ENCODE results near the gene SHOC1. TPM values are rescaled to one million over a fixed set of nuclear protein-coding genes. Genes with fewer than 3 reads are reported as not detected.
"Not testable (repeated sequence)": the region's sequence is repeated elsewhere in the genome, so short reads cannot be mapped to it uniquely, and the experiment has no call there.

Gene SHOC1
- total RNA-seq, 2 experiments from 2014 or later: not detected

DNA sequence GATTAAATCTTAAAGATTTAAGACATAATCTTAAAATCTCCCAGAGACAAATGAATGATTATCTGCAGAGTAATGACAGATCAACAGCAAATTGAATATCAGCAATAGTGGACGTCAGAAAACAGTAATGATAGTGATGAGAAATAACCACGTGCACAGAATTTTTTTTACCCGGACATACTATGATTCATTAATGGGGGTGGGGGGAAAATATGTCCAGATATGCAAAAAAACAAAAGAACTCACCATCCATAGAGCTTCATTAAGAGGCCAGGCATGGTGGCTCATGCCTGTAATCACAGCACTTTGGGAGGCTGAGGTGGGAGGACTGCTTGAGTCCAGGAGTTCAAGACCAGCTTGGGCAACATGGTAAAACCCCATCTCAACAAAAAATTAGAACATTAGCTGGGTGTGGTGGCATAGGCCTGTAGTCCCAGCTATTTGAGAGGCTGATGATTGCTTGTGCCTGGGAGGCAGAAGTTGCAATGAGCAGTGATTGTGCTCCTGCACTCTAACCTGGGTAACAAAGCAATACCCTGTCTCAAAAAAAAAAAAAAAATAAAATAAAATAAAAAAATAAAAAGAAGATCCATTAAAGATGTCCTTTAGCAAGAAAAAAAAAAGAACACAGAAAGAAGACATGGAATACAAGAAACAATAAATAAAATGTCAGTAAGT is 30.9 kb upstream of the SHOC1 start:
- DNase-seq: no peak
- no peaks in the 10 kb centered on the region for H3K9me3 Mint-ChIP-seq
- CTCF ChIA-PET: no interaction called here
- no peak overlapping the region for H3K4me3 Mint-ChIP-seq
- H3K36me3 Mint-ChIP-seq: no peaks in the 10 kb centered on the region
- intact Hi-C loops (cut with micrococcal nuclease): no loop called here
- POLR2A ChIA-PET: no interaction called here
- no peaks in the 10 kb centered on the region for H3K4me1 Mint-ChIP-seq (ENCODE audit: low read depth)
- H3K27me3 Mint-ChIP-seq: no peaks in the 10 kb centered on the region
- H3K27ac Mint-ChIP-seq: no peak overlapping the region

DNA sequence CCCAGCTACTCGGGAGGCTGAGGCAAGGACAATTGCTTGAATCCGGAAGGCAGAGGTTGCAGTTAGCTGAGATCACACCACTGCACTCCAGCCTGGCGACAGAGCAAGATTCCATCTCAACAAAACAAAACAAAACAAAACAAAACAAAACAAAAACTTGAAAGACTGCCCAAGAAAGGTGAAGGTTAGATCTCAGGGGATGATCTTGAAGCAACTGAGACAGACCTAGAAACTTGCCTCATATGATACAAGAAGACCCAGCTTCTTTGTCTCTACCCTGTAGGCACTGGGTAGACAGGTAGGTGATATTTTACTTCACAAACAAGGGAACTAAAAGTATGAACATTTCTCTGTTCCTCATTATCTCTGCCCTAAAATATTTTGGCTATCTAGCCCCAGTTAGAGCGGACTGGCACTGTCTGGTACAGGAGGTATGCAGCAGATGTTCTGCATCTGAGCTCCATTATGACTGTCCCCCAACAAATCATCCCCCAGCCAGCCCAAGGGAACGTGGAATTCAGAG is 26.3 kb upstream of the SHOC1 start:
- no peak overlapping the region for H3K4me3 Mint-ChIP-seq
- H3K36me3 Mint-ChIP-seq: no peaks in the 10 kb centered on the region
- ChIA-PET POLR2A (no interaction called here), CTCF (no interaction called here)
- no peaks in the 10 kb centered on the region for H3K9me3 Mint-ChIP-seq
- no peak for DNase-seq
- no peak overlapping the region for H3K27ac Mint-ChIP-seq
- H3K4me1 Mint-ChIP-seq (ENCODE audit: low read depth): no peaks in the 10 kb centered on the region
- H3K27me3 Mint-ChIP-seq: no peaks in the 10 kb centered on the region
- intact Hi-C loops (cut with micrococcal nuclease): no loop called here

GRCh38 chr9:111819360-111819759 is 24.6 kb upstream of the SHOC1 start:
- H3K4me3 Mint-ChIP-seq: no peak overlapping the region
- H3K36me3 Mint-ChIP-seq: no peaks in the 10 kb centered on the region
- no peaks in the 10 kb centered on the region for H3K4me1 Mint-ChIP-seq (ENCODE audit: low read depth)
- intact Hi-C loops (cut with micrococcal nuclease): no loop called here
- H3K27me3 Mint-ChIP-seq: no peaks in the 10 kb centered on the region
- ChIA-PET CTCF (interaction anchor here (1.7 kb wide), 1 partner anchor 255 kb away, joined by 6 read pairs; no protein-coding TSS in a partner anchor), POLR2A (no interaction called here)
- H3K9me3 Mint-ChIP-seq: no peaks in the 10 kb centered on the region
- no peak for DNase-seq
- H3K27ac Mint-ChIP-seq: no peak overlapping the region

GRCh38 chr9:111815285-111816070 is 20.7 kb upstream of the SHOC1 start:
- no peaks in the 10 kb centered on the region for H3K27me3 Mint-ChIP-seq
- H3K9me3 Mint-ChIP-seq: no peaks in the 10 kb centered on the region
- DNase-seq: no peak
- H3K4me3 Mint-ChIP-seq: no peak overlapping the region
- H3K4me1 Mint-ChIP-seq (ENCODE audit: low read depth): no peaks in the 10 kb centered on the region
- H3K27ac Mint-ChIP-seq: no peak overlapping the region
- CTCF ChIA-PET: no interaction called here
- no peaks in the 10 kb centered on the region for H3K36me3 Mint-ChIP-seq
- POLR2A ChIA-PET: no interaction called here
- intact Hi-C loops (cut with micrococcal nuclease): no loop called here

DNA sequence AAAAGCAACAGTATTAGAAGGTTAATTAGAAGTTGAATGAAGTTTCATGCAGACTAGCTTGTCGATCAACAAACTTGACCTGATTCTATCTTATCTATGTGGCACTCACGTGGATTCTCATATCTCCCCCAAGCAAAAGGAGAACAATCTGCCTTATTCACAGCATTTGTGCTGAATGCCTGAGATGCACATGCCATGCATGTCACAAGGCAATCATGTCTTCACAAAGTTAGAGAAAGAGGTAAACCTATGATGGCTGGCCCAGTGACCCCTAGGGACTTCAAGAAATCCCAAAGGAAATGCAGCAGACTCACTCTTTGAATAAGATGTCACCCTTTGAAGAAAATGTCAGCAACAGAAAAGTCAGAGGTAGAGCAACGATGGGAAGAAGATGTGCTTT is 17.6 kb upstream of the SHOC1 start:
- Mint-ChIP-seq H3K4me3 (no peak overlapping the region), H3K36me3 (no peaks in the 10 kb centered on the region), H3K27ac (no peak overlapping the region), H3K4me1 (ENCODE audit: low read depth) (no peaks in the 10 kb centered on the region), H3K9me3 (no peaks in the 10 kb centered on the region), H3K27me3 (no peaks in the 10 kb centered on the region)
- ChIA-PET POLR2A (no interaction called here), CTCF (no interaction called here)
- no peak for DNase-seq
- intact Hi-C loops (cut with micrococcal nuclease): no loop called here

- Mint-ChIP-seq H3K4me1 (ENCODE audit: low read depth) (peaks cover 5% of the 10 kb centered on the region), H3K27ac (no peak overlapping the region), H3K36me3 (no peaks in the 10 kb centered on the region), H3K4me3 (no peak overlapping the region), H3K27me3 (no peaks in the 10 kb centered on the region), H3K9me3 (no peaks in the 10 kb centered on the region)
- POLR2A ChIA-PET: no interaction called here
- intact Hi-C loops (cut with micrococcal nuclease): no loop called here
- CTCF ChIA-PET: no interaction called here
- no peak for DNase-seq
Measured at GRCh38 chr9:111810908-111811307, 16.2 kb upstream of the SHOC1 start.

DNA sequence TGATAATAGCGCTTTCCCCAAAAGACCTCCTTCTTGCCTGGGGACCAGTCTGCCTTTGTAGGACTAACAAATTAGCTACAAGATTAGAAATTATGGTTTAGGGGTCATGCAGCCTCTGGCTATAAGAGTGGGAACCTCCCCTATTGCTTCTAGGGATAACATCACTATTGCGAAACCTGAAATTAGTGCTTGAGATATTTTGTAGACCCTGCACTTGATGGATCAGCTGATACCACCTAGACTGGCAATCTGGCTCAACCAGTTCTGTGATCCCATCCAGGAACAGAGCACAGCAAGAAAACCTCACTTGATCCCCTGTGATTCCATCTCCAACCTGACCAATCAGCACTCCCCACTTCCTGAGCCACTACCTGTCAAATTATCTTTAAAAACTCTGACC is 15.7 kb upstream of the SHOC1 start:
- H3K9me3 Mint-ChIP-seq; H3K27me3 Mint-ChIP-seq; H3K27ac Mint-ChIP-seq; DNase-seq; intact Hi-C loops (cut with micrococcal nuclease); H3K36me3 Mint-ChIP-seq; H3K4me3 Mint-ChIP-seq; POLR2A ChIA-PET; H3K4me1 Mint-ChIP-seq (ENCODE audit: low read depth); CTCF ChIA-PET: not testable (repeated sequence)

DNA sequence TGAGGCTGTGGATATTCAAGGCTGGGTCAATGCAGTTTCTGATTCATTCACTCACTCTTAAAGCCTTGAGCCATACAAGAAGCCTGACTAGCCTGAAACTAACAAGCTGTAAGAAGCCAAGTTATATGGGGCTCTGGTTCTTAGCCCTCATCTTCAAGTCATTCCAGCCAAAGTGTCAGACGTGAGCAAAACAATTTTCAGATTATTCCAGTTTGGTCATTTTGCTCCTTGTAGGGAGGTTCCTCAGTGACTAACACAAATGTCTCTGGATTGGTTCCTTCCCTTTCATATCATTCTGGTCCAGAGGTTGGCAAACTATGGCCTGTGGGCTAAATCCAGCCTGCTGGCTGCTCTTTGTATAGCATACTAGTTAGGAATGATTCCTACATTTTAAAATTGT is 12.5 kb upstream of the SHOC1 start:
- H3K9me3 Mint-ChIP-seq: no peaks in the 10 kb centered on the region
- DNase-seq: no peak
- H3K4me1 Mint-ChIP-seq (ENCODE audit: low read depth): peaks cover 26% of the 10 kb centered on the region
- H3K27me3 Mint-ChIP-seq: no peaks in the 10 kb centered on the region
- POLR2A ChIA-PET: no interaction called here
- CTCF ChIA-PET: interaction anchor here (2.1 kb wide), 1 partner anchor 267 kb away, joined by 7 read pairs; no protein-coding TSS in a partner anchor
- no peaks in the 10 kb centered on the region for H3K36me3 Mint-ChIP-seq
- no peak overlapping the region for H3K4me3 Mint-ChIP-seq
- no peak overlapping the region for H3K27ac Mint-ChIP-seq
- intact Hi-C loops (cut with micrococcal nuclease): loop anchor here (5.0 kb wide), 1 partner anchor 110 kb away; no protein-coding TSS in a partner anchor

GRCh38 chr9:111806259-111806658 is 11.5 kb upstream of the SHOC1 start:
- peaks cover 29% of the 10 kb centered on the region for H3K4me1 Mint-ChIP-seq (ENCODE audit: low read depth)
- no peaks in the 10 kb centered on the region for H3K36me3 Mint-ChIP-seq
- H3K4me3 Mint-ChIP-seq: no peak overlapping the region
- ChIA-PET POLR2A (no interaction called here), CTCF (interaction anchor here (1.4 to 2.1 kb wide), 2 partner anchors 268 to 292 kb away, joined by 5 to 7 read pairs; no protein-coding TSS in a partner anchor)
- H3K9me3 Mint-ChIP-seq: no peaks in the 10 kb centered on the region
- no peak for DNase-seq
- H3K27me3 Mint-ChIP-seq: no peaks in the 10 kb centered on the region
- intact Hi-C loops (cut with micrococcal nuclease): loop anchor here (5.0 kb wide), 1 partner anchor 111 kb away; no protein-coding TSS in a partner anchor
- no peak overlapping the region for H3K27ac Mint-ChIP-seq

GRCh38 chr9:111805830-111806241 is 11.1 kb upstream of the SHOC1 start:
- ChIA-PET POLR2A (no interaction called here), CTCF (interaction anchor here (0.7 to 2.1 kb wide), 3 partner anchors 187 to 292 kb away, joined by 3 to 7 read pairs (median 5); no protein-coding TSS in a partner anchor)
- Mint-ChIP-seq H3K4me3 (no peak overlapping the region), H3K9me3 (no peaks in the 10 kb centered on the region), H3K27me3 (no peaks in the 10 kb centered on the region), H3K4me1 (ENCODE audit: low read depth) (peaks cover 30% of the 10 kb centered on the region), H3K27ac (no peak overlapping the region), H3K36me3 (no peaks in the 10 kb centered on the region)
- DNase-seq: no peak
- intact Hi-C loops (cut with micrococcal nuclease): loop anchor here (2.0 to 5.0 kb wide), 2 partner anchors 91 to 111 kb away; partner anchors contain the start of gene UGCG

- DNase-seq: no peak
- intact Hi-C loops (cut with micrococcal nuclease): loop anchor here (2.0 to 5.0 kb wide), 2 partner anchors 92 to 112 kb away; partner anchors contain the start of gene UGCG
- Mint-ChIP-seq H3K9me3 (no peaks in the 10 kb centered on the region), H3K27me3 (no peaks in the 10 kb centered on the region), H3K27ac (no peak overlapping the region), H3K36me3 (no peaks in the 10 kb centered on the region), H3K4me3 (no peak overlapping the region), H3K4me1 (ENCODE audit: low read depth) (peaks cover 30% of the 10 kb centered on the region)
- POLR2A ChIA-PET: no interaction called here
- CTCF ChIA-PET: interaction anchor here (0.7 to 1.4 kb wide), 2 partner anchors 188 to 293 kb away, joined by 3 to 5 read pairs; no protein-coding TSS in a partner anchor
Measured at GRCh38 chr9:111805262-111805661, 10.5 kb upstream of the SHOC1 start.

- DNase-seq: no peak
- POLR2A ChIA-PET: no interaction called here
- no peak overlapping the region for H3K27ac Mint-ChIP-seq
- H3K27me3 Mint-ChIP-seq: no peaks in the 10 kb centered on the region
- intact Hi-C loops (cut with micrococcal nuclease): loop anchor here (1.0 to 5.0 kb wide), 3 partner anchors 92 to 188 kb away; partner anchors contain the start of gene UGCG
- no peaks in the 10 kb centered on the region for H3K36me3 Mint-ChIP-seq
- CTCF ChIA-PET: interaction anchor here (1.4 kb wide), 1 partner anchor 293 kb away, joined by 5 read pairs; no protein-coding TSS in a partner anchor
- no peaks in the 10 kb centered on the region for H3K9me3 Mint-ChIP-seq
- peaks cover 30% of the 10 kb centered on the region for H3K4me1 Mint-ChIP-seq (ENCODE audit: low read depth)
- no peak overlapping the region for H3K4me3 Mint-ChIP-seq
Measured at GRCh38 chr9:111804636-111805035, 9.9 kb upstream of the SHOC1 start.
